ENCODE data around the gene EXOC2.

DNA sequence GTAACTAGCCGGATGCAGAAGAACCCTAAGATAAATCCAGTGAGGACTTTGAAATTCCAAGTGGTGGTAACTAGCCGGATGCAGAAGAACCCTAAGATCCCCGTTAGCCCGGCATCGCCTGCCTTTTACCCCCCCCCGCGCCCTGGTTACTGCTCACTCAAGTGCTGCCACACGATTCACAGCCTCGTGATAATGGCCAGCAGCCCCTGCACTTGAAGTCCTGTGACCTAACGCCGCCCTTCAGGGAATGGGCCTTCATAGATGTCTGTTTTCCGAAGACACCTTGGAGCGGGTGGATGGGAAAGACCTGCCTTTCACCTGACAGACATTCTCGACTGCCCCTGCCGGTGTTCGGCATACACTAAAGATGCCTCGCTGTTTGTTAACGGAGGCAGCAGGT lies 163.9 kb downstream of the EXOC2 start:
- TF ChIP-seq CTCF (IDR thresholded peaks at IDR 0.05) (no peak), POLR2A (IDR thresholded peaks at IDR 0.05) (no peak)

All from thyroid gland (tissue), 4 donors.